GF-D8 (cell line): ENCODE data around the gene TUBA1C.
A peak's percentile ranks its signal among the peaks of the same experiment; 100 is the strongest.
"Not testable (repeated sequence)": the region's sequence is repeated elsewhere in the genome, so short reads cannot be mapped to it uniquely, and the experiment has no call there.

ENCODE experiments used
- DNase-seq: peaks from one replicate; lab custom pipeline; 2025; lab: John Stamatoyannopoulos, UW

TUBA1C gene

DNA sequence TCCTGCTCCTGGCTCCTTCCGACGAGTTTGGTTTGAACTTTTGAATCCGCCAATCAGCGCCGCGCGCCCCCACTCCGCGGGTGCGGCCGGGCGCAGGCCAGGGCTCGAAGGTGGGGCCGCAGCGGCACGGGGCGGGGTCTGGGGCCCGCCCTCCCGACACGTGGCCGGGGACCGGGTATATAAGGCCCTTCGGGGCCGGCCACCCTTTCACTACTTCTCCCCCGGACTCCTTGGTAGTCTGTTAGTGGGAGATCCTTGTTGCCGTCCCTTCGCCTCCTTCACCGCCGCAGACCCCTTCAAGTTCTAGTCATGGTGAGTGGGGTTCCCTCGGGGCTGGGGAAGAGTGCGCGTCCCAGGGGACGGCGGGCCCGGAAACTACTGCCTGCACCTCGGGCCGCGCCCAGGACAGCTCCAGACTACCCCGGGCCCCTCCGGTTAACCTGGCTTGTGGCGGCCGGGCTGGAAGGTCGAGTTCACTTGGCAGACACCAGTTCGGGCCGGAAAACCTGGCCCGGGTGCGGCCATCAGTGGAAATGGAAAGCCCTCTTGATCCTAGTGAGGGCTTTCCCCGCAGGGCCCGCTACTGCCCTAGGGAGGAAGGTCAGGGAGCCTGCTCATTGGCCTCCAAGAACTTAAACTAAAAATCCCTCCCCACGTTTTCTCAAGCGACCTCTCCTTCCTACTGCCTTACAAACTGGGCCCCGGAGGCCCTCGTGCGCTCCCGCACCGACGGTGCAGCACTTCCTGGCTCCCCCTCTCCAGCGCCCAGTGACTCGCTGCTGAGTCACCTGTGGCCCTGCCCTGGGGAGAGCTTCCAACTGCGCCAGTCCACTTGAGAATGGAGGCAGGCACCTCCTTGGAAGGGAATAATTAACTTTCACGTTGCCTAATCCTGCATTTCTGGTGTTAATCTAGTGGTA lies at the start of gene TUBA1C:
Gene TUBA1C, plus strand, starts transcription at position 210 of the 920 bp plus-strand sequence. Its CDS starts 100 bp downstream, at position 310.
- peak; percentile 87 for DNase-seq

DNA sequence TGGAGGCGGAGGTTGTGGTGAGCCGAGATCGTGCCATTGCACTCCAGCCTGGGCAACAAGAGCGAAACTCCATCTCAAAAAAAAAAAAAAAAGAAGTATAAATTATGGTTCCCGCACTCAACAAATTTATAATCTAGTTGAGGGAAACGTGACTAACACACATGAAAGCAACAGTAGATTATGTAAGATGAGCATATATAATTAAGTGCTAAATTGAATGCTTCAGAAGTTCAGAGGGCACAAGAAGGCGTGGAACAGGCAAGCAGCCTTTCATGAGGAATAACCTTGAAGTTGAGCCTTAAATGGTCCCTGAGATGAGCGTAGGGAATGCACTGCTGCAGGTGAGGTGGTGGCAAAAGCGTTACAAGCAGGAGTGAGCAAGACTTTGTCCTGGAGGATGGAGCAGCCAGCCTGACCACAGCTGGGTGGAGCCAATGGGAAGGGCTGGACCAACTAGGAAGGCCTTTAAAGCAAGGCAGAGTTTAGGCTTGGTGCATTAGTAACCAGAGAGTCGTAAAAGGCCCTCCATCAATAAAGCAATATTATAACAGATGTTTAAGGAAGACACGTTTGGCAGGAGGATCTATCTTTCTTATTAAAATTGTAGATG lies 45.4 kb upstream of the TUBA1C start:
- DNase-seq, result no peak

DNA sequence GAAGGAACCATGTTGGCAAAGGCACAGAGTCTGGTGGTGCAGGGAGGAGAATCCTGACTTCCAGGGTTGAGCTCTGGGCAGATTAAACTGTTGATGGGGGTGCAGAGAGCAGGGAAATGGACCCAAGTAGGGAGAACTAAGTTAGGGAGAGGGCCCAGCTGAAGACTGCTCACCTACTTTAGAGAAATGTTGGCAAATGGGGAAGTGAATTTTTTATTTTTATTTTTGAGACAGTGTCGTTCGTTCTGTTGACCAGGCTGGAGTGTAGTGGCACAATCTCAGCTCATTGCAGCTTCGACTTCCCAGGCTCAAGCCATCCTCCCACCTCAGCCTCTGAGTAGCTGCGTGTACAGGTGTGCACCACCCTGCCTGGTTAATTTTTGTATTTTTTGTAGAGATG lies 43.9 kb upstream of the TUBA1C start:
- no peak for DNase-seq

DNA sequence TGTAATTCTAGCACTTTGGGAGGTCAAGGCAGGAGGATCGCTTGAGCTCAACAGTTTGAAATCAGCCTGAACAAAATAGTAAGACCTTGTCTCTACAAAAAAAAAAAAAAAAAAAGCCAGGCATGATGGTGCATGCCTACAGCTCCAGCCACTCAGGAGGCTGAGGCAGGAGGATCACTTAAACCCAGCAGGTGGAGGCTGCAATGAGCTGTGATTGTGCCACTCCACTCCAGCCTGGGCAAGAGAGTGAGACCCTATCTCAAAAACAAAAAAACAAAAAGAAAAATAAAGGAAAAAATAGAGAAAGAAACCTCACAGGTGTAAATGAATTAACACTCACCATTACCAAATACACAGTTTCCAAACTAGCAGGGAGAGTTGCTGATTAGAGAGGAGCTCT lies 41.8 kb upstream of the TUBA1C start:
- DNase-seq, result no peak

DNA sequence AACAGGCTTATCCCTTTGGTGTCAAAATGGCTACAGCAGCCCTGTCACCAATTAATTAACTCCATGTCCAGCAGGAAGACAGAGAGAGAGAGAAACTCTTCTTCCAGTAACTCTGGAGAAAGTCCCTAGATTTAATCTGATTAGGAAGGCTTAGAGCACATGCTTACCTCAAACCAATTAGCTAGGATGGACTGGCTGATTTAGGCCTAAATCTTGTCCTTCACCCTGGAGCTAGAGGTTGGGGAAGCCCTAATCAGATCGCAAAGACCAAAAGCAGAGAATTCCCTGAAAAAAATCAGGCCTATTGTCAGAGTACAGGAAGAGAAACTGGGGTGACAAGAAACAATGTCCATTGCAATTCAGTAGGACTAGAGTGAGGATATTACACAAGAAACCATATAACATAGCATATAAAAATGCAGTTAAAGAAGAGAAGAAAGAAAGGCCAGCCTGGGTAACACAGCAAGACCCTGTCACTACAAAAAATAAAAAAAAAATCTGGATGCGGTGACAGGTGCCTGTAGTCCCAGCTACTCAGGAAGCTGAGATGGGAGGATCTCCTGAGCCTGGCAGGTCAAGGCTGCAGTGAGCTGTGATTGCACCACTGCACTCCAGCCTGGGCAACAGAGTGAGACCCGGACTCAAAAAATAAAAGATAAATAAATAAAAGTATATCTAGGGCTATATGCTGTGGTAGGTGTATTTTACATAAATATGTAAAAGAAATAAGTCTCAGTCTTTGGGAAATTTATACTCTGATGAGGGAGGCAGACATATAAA lies 41.1 kb upstream of the TUBA1C start:
- DNase-seq, result no peak

DNA sequence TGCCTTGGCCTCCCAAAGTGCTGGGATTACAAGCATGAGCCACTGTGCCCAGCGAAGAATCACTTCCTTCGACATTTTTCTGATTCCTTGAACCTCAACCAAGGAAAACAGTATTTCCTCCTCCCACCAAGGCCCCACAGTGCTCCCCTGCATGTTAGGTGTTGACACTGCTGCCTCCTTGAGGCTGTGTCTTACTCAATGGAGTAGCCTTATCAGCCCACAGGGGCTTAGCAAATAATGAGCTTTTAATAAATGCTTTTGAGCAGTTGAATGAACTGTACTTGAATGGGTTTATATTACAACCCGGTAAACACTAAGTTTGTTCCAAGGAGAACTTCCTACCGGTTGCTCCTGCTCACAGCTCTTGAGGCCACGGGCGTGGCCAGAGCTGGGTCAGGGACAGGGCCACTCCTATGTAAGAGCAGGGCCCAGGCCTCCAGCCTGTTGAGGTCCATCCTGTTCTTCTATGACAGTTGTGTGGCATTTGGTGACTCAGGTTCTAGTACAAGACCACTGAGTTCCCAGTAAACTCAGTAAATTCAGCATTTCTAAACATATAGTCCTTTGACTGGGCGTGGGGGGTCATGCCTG lies 39.2 kb upstream of the TUBA1C start:
- DNase-seq, result no peak

DNA sequence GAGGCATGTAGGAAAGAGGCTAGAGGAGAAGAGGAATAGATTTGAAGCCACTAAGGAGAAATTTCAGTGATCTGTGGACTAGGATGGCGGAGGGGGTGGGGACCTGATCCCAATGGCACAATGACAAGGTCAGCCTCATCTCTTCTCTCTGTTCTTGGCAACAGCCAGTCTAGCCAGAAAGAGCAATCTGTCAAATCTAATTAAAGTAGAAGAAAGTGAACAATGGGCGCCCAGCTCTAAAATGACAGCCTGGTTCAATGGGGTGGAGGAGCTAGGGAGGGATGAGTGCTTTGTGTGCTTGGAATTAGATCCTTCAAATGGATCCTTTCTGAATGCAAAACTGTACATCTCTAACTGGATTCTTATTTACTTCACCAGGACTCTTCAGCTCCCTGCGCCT lies 37.2 kb upstream of the TUBA1C start:
- DNase-seq, result no peak

DNA sequence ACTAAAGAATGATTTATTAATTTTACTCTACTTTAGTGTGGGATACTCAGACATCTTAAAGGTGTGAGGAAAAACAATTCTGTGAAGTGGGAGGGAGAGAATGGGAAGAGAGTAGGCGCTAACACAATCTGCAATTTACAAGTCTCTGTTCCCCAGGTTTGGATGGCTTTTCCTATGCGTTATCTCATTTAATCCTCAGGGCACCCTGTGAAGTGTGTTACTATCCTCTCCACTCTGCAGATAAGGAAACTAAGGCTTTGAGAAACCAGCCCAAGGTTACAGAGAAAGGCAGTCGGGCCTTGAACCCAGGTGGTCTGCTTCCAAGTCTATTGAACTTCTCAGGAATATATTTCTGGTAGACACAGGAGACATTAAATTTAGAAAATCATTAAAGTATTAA lies 36.2 kb upstream of the TUBA1C start:
- DNase-seq, result no peak

DNA sequence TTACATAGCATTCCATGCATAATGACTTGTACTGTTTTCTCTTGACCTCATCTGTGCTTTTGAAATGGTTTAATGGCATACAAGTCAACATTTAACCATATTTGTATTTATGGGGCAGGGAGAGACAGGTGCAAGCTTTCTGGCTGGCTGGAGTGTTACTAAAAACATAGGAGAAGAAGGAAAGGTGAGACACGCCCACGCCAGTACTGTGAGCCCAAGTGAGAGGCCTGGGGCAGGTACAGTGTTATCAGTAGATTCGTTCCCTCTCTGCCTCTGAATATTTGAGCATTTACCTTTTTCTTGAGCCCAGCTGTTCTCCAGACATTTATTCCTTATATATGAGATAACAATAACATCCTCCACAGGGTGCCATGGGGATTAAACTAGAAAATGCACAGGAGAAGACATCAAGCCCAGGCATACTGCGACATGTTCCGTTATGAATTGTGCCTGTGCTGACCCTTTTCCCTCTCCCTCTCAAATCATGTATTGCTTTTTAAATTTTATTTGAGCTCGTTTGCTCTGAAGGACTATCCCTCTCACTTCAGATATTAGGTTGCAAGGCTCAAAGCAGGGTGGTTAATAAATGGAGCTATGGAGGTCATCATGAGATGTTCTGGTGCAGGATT lies 34.6 kb upstream of the TUBA1C start:
- no peak for DNase-seq

DNA sequence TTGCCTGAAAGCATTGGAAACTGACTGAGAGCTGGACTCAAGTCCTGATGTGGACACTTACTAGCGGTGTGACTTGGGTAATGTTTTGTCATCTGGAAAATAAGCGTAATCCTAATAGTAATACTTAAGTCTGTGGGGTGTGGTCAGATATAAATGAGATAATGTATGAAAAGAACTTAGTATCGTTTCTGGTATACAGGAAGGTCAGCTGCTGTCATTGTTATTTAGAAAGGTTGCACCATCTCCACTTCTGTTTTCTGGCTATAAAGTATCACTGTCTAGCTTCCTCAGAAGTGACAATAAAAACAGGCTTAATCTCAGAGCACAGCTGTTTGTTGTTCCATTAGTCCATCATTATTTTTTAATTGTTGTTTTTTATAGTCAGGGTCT lies 34.1 kb upstream of the TUBA1C start:
- peak; percentile 72 for DNase-seq

DNA sequence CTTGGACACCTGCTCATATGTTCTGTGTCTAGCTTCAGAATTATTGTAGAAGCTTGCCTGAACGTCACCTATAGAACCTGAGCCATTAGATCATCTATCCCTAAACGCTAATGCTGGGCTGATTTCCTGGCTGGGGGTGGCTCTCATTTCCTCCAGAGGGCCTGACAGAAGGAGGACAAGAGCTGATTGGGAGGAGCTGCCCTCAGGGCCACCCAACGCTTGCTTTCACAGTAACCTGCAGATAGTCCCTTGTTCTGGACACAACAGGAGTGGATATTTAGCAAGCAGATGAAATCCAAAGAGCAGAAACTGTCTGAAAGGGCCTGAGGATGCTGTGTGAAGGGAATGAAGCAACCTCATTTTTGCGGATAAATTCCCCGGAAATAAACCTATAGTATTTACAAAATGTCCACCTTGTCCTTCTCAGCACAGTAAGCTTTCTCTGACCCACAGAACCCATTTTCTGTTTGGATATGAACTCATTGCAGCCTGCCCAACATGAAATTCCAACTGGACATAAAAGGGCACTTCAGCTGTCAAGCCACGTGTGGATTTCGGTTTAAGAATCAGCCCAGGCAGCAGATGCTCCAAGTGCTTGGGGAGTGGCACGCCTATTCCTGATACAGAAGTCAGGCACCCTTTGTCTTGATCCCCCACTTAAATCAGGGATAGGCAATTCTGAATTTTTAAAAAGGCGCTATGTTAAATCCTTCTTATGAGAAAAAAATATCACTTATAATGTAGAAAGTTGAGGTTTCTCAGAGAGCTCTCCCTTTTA lies 32.8 kb upstream of the TUBA1C start:
- DNase-seq, result no peak

DNA sequence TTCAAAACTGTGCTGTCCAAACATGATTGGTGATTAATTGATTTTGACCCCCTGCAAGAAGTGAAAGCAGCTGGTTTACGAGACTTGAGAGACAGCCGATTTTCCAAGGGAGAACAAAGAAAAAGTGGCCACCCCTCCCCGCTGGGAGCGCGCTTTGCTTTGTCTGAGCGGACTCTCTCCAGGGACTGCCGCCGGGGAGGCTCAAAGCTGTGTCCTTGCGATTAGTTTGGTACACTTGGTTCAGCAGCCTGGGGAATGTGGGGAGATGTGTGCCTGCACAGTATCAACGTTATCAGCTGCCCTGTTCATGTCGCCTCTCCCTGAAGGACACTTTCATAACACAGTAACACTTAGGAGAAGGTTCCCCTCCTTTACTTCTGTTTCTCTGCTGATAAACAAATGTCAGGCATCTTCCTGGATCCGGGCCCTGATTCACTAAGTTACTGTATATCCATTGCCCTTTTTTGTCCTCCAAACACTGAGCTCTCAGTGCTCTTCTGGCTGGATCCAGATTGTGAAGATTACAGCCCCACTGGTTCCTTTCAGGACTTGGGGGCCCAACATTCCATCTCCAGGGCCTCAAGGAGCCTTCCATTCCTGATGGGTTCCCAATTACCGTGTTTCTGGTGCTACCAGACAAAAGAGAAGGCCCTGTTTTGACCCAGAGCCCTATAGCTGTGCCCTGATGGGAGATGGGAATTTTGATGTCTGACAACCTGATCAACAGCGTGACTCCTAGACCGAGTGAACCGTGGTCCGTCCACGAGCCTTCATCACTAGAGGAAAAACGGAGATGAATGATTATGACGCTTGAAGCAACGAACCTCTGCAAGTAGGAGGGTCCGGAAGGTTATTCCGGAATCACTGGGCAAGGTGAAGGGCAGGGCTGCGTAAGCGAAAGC lies 31.7 kb upstream of the TUBA1C start:
- peak; percentile 43 for DNase-seq

DNA sequence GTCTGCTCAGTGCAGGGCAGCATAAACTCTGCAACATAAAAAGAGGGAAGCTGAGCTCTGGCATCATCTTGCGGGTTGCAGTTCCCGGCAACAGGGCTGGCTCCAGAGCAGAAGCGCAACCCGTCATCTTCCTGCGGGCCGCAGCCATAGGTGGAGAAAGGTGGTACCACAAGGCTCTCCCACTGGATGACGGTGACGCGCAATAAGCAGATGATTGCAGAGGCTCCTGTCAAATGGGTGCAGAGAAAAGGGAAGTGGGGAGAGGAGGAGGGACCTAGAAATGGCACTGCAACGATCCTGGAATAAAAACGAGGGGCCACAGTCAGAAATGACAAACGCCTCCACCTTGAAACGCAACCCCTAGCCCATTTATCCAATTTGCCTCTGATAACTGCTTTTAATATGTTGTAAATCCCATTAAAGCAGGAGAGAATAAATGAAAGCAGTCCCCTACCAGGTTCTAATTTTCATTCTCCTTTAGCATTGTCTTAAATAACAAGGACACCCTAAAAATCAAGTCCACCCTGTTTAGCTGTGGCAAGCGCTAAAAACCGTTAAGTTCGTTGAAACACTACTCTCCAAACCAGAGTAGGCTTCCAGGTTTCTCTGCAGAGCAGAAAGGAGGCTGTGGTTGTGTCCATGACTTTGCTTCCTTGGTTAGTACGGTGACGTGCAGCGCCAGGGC lies 30.9 kb upstream of the TUBA1C start:
- DNase-seq, result peak; percentile 97

DNA sequence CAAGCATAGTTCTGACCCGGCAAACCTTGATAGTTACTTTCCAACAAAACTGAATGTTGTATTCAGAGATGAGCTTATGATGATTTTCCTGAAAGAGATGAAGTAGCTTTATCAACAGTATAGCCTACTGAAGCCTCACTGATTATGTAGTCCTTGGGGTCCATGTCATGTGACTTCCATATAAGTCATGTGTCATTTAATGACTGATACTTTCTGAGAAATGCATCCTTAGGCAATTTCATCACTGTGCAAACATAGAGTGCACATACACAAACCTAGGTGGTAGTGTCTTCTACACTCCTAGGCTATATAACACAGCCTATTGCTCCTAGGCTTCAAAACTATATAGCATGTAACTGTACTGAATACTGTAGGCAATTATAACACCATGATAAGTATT lies 28.5 kb upstream of the TUBA1C start:
- DNase-seq, result no peak

DNA sequence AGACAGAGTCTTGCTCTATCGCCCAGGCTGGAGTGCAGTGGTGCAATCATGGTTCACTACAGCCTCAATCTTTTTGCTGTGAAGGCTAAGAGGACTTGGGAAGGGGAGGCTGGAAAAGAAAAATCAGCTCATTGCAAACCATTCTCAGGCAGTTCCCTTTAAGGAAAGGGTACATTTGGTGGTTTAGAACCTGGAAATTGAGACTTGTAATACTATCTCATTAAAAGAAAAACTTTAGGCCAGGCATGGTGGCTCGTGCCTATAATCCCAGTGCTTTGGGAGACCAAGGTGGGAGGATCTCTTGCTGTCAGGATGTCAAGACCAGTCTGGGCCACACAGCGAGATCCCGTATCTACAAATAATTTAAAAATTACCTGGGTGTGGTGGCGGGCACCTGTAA lies 21.3 kb upstream of the TUBA1C start:
- DNase-seq, result no peak

DNA sequence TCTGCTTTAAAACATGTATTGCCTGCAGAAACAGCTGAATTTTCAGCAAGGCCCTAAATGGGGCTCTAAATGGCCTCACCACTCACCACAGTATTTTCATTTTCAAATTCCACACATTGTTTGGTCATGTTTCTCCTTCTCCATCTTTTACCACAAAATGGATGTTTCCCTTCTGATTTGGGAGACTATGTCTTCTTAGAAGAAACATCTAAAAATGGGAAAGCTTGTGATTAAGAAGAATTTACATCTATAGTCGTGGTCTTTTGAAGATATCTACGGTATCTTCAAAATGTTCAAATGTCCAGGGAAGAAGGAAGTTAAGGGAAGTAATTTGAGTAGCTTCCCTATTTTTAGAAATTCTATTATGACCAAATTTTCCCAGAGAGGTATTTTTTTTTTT lies 20.7 kb upstream of the TUBA1C start:
- DNase-seq, result peak; percentile 23

DNA sequence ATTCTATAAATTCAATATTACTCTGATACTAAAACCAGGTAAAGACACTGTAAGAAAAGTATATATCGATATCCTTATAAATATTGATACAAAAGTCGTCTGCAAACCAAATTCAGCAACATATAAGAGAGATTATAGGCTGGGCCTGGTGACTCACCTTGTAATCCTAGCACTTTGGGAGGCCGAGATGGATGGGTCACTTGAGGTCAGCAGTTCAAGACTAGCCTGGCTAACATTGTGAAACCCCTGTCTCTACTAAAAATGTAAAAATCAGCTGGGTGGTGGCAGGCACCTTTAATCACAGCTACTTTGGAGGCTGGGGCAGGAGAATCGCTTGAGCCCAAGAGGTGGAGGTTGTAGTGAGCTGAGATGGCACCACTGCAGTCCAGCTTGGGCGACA lies 13.5 kb upstream of the TUBA1C start:
- DNase-seq, result no peak

DNA sequence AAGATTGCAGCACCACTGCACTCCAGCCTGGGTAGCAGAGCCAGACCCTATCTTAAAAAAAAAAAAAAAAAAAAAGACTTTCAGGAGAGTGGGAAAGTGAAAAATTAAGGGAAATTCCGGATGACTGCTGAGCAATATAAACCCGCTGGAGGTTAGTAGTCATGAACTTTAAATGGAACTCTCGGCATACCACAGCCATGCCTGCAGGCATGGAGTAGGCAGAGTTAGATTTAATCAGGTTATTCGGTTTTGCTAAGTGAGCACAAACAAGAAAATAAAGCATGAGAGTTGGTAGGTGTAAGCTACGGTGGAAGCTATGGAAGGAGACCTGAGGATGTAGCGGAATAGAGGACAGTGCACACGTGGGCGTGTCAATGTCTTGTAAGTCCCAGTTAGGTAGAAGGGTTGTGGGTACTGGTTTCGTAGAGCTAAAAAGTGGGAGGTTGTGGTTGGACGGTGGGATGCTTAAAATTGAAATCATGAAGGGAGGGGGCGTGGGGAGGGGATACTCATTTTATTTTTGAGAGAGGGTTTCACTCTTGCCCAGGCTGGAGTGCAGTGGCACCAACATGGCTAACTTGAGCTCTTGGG lies 11.8 kb upstream of the TUBA1C start:
- no peak for DNase-seq

DNA sequence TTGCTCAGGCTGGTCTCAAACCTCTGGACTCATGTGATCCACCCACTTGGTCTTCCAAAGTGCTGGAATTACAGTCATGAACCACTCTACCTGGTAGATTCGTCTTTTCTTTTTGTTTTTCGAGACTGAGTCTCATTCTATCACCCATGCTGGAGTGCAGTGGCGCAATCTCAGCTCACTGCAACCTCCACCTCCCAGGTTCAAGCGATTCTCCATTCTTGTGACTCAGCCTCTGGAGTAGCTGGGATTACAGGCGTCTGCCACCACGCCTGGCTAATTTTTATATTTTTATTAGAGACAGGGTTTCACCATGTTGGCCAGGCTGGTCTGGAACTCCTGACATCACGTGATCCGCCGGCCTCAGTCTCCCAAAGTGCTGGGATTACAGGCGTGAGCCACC lies 9.4 kb upstream of the TUBA1C start:
- DNase-seq, result not testable (repeated sequence)
